Prostate gland (tissue), 2 donors: ENCODE results near the gene CLASP1. TPM values are rescaled to one million over a fixed set of nuclear protein-coding genes. Genes with fewer than 3 reads are reported as not detected.

Experiments
- DNase-seq: peaks from one replicate; pipeline ENCODE4 v3.0.0-alpha.2; 2019; ENCODE audit warnings: low spot score
- H3K27ac ChIP-seq, 2 donors: fragments of 200-600 bp; sonication (generic); 2 replicates each; pipeline ENCODE4 v1.5.1; 2017 to 2019
- H3K27me3 ChIP-seq: fragments of 200-600 bp; sonication (generic); replicated peaks from 2 replicates; pipeline ENCODE4 v1.5.1; 2019; ENCODE audit not compliant: insufficient read depth
- H3K36me3 ChIP-seq, 2 donors: fragments of 200-600 bp; sonication (generic); 1 replicate in 1 of 2; 2 replicates in 1 of 2; pipeline versions ENCODE4 v1.5.1 to v1.8.1; 2017 to 2019
- H3K4me1 ChIP-seq: fragments of 200-600 bp; sonication (generic); replicated peaks from 2 replicates; pipeline ENCODE4 v1.5.1; 2019
- H3K4me3 ChIP-seq, 2 donors: fragments of 200-600 bp; sonication (generic); 2 replicates each; pipeline ENCODE4 v1.5.1; 2017 to 2019
- H3K9me3 ChIP-seq: fragments of 200-600 bp; sonication (generic); 2 replicates; pipeline ENCODE4 v1.5.1; 2017
- POLR2A ChIP-seq: fragments of 450-650 bp; IDR thresholded peaks from one replicate; pipeline ENCODE4 v1.6.1; 2016; ENCODE audit warnings: antibody characterized with exemption, mild to moderate bottlenecking
- POLR2AphosphoS5 ChIP-seq: sonication (generic); formaldehyde crosslinking; IDR thresholded peaks from one replicate; pipeline ENCODE4 v1.6.1; 2017; ENCODE audit warnings: antibody characterized with exemption
- WGBS: methylation state at CpG from one replicate; pipeline ENCODE4 v1.1.5; 2018; 5-methylcytosine and 5-hydroxymethylcytosine counted together
- intact Hi-C: fragments of 100-400 bp; cut with DNase I; formaldehyde crosslinking; loops from one replicate; pipeline ENCODE4 v1.14.2; 2022
- total RNA-seq, 2 donors: library from RNA; depleted of rRNA; stranded (reverse); fragments of >200 nt; gene quantifications; one replicate each; pipeline ENCODE4 v1.1.0, GENCODE V29; 2016
- TF ChIP-seq, protein P1 (sequence below), 4 experiments: fragments of 200-600 bp in 2 of 4; fragments of 450-650 bp in 2 of 4; sonication (generic) in 2 of 4; IDR thresholded peaks; 1 replicate in 3 of 4; 2 replicates in 1 of 4; pipeline ENCODE4 v1.5.1; 2016 to 2019; ENCODE audit warnings: antibody characterized with exemption in 4 of 4, mild to moderate bottlenecking in 2 of 4, moderate library complexity in 2 of 4

The CLASP1 gene
- total RNA-seq, 2 donors from 2014 or later = 44.4 to 90.2 TPM

DNA sequence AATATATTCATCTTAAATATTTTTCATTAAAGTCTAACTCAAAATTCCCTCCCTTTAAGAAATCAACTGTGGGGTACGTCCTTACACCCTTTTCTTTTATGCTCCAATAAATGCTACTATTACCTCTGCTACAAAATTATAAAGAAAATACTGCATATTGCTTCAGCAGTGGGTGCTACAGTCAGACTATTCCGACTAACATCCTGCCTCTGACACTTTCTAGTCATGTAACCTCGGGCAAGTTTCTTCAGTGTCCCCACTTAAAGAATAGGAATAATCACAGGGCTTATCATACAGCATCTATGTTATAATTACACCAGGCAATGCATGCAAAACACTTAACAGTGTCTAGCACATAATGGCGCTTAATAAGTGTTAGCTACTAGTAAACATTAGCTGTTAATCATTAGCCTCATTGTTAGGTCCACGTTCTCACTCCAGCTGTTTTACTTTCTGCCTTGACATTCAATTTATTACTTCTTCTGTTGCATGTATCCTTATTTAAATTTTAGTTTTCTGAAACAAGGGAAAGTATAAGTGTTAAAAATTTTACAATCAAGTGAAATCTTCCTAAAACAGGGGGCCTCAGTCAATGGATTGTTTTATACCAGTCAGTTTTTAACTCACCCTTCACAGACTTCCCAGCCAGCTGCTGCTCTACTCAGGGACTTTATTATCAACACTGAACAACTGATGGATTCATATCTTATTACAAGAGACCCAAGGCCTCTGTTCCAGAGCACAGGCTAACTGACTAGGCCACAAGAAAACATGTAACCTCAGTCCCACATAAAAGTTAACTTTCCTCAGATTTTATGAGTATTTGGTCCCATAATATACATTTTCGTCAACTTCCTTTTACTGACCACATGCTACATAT is 54.0 kb downstream of the CLASP1 start:
- peaks cover 2% of the 10 kb centered on the region for H3K4me1 ChIP-seq
- H3K27me3 ChIP-seq = no peaks in the 10 kb centered on the region
- TF ChIP-seq POLR2AphosphoS5 (no peak), POLR2A (no peak)
- TF ChIP-seq, protein P1, sequence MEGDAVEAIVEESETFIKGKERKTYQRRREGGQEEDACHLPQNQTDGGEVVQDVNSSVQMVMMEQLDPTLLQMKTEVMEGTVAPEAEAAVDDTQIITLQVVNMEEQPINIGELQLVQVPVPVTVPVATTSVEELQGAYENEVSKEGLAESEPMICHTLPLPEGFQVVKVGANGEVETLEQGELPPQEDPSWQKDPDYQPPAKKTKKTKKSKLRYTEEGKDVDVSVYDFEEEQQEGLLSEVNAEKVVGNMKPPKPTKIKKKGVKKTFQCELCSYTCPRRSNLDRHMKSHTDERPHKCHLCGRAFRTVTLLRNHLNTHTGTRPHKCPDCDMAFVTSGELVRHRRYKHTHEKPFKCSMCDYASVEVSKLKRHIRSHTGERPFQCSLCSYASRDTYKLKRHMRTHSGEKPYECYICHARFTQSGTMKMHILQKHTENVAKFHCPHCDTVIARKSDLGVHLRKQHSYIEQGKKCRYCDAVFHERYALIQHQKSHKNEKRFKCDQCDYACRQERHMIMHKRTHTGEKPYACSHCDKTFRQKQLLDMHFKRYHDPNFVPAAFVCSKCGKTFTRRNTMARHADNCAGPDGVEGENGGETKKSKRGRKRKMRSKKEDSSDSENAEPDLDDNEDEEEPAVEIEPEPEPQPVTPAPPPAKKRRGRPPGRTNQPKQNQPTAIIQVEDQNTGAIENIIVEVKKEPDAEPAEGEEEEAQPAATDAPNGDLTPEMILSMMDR (IDR thresholded peaks at IDR 0.05) = no peak
- H3K4me3 ChIP-seq = no peak overlapping the region
- no peaks in the 10 kb centered on the region for H3K36me3 ChIP-seq
- no peaks in the 10 kb centered on the region for H3K9me3 ChIP-seq
- DNase-seq = no peak
- intact Hi-C loops = no loop called here
- H3K27ac ChIP-seq = peak overlapping the region in 1 of 2 donors; percentile 7
- 59% methylated on average over 6 of the region's 6 CpGs for WGBS

DNA sequence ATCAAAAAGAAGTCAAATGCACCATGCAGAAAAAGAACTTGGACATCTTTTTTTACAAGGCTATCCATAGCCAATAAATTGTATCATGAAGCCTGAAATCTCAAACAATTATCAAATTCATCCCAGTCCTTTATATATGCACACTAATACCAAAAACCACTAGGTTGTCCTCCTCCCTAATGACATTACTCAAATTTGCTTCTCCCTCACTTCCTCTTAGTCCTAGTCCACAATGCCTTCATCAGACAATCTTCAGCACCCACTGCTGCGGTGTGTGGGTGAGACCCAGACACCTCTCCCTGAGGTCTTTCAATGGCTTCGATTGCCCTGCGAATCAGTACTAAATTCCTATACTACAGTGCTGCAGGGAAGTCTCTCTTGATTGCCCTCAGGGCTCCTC is 58.1 kb downstream of the CLASP1 start:
- intact Hi-C loops = no loop called here
- H3K36me3 ChIP-seq = no peaks in the 10 kb centered on the region
- H3K27ac ChIP-seq = no peak overlapping the region
- H3K27me3 ChIP-seq = no peaks in the 10 kb centered on the region
- peaks cover 2% of the 10 kb centered on the region for H3K4me1 ChIP-seq
- TF ChIP-seq POLR2A = no peak
- TF ChIP-seq POLR2AphosphoS5 = no peak
- TF ChIP-seq, protein P1 (IDR thresholded peaks at IDR 0.05) = no peak
- no peak for DNase-seq
- 89% methylated on average over 3 of the region's 3 CpGs for WGBS
- no peaks in the 10 kb centered on the region for H3K9me3 ChIP-seq
- H3K4me3 ChIP-seq = no peak overlapping the region

DNA sequence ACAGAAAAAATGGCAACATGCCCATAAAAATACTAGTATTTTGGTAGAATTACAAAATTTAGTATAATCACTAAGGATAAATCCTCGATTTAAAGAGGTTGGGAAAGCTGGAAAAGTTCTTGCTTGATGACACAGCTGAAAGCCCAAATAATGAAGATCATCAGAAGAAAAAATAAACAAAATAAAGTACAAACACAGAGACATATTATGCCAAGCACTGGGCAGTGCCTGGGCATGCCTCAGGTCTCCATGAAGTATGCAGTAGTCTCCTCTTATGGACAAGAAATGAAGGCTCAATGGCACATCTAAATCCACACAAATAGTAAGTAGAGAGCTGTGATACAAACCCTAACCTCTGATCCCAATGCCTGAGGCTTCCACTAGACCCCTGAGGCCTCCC is 60.9 kb downstream of the CLASP1 start:
- H3K27me3 ChIP-seq = no peaks in the 10 kb centered on the region
- H3K4me3 ChIP-seq = no peak overlapping the region
- peak; percentile 26 for DNase-seq
- H3K4me1 ChIP-seq = no peaks in the 10 kb centered on the region
- intact Hi-C loops = no loop called here
- H3K36me3 ChIP-seq = no peaks in the 10 kb centered on the region
- no peaks in the 10 kb centered on the region for H3K9me3 ChIP-seq
- no peak overlapping the region for H3K27ac ChIP-seq
- TF ChIP-seq, protein P1 (IDR thresholded peaks at IDR 0.05) = no peak
- peak; percentile 70 for TF ChIP-seq POLR2AphosphoS5
- WGBS = 35% methylated on average over 1 of the region's 1 CpG

GRCh38 chr2:121587131-121587530 is 62.1 kb downstream of the CLASP1 start:
- Histone ChIP-seq H3K4me3 (no peak overlapping the region), H3K36me3 (no peaks in the 10 kb centered on the region), H3K4me1 (no peaks in the 10 kb centered on the region), H3K27ac (no peak overlapping the region), H3K27me3 (no peaks in the 10 kb centered on the region), H3K9me3 (no peaks in the 10 kb centered on the region)
- no peak for TF ChIP-seq POLR2A
- TF ChIP-seq POLR2AphosphoS5 = no peak
- TF ChIP-seq, protein P1 (IDR thresholded peaks at IDR 0.05) = no peak
- 97% methylated on average over 4 of the region's 4 CpGs for WGBS
- intact Hi-C loops = no loop called here
- no peak for DNase-seq

DNA sequence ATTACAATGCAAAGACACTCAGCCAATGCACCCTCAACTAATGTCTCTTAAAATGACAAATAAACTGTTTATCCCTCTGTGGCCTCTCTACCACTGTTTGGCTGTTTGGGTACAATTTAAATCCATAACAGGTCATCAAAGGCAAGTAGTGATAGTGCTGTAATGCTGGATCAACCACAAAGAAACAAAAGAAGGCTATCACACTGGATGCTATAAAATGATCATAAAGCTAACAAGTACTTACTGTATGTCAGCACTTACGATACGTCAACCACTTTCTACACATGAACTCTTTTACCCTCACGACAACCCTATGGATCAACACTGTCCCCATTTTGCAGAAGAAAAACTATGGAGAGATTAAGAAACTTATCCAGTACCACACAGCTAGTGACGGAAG is 64.5 kb downstream of the CLASP1 start:
- intact Hi-C loops = no loop called here
- WGBS = 94% methylated on average over 4 of the region's 4 CpGs
- TF ChIP-seq, protein P1 (IDR thresholded peaks at IDR 0.05) = no peak
- TF ChIP-seq POLR2AphosphoS5 (no peak), POLR2A (no peak)
- Histone ChIP-seq H3K27me3 (no peaks in the 10 kb centered on the region), H3K9me3 (no peaks in the 10 kb centered on the region), H3K4me1 (no peaks in the 10 kb centered on the region), H3K27ac (no peak overlapping the region), H3K4me3 (no peak overlapping the region), H3K36me3 (no peaks in the 10 kb centered on the region)
- no peak for DNase-seq
